Liver (tissue), 9 donors: Measurements from ENCODE around the gene BRF1. TPM values are rescaled to one million over a fixed set of nuclear protein-coding genes. Genes with fewer than 3 reads are reported as not detected.

ENCODE experiments used
- DNase-seq: peaks from one replicate; pipeline ENCODE4 v3.0.0-alpha.2; 2017; ENCODE audit warnings: low spot score
- H3K27ac ChIP-seq, 2 donors: one replicate each; pipeline ENCODE4 v1.7.0; 2013; ENCODE audit warnings: inconsistent platforms in 2 of 2, low read length in 2 of 2, control low read depth in 1 of 2, low read depth in 1 of 2, mild to moderate bottlenecking in 1 of 2
- H3K27me3 ChIP-seq, 4 donors: one replicate each; pipeline versions ENCODE4 v1.6.1 to v1.7.0; 2013; ENCODE audit warnings: low read length in 3 of 4, inconsistent platforms in 1 of 4, mild to moderate bottlenecking in 1 of 4, moderate library complexity in 1 of 4; ENCODE audit not compliant: control insufficient read depth in 4 of 4, insufficient read depth in 4 of 4
- H3K36me3 ChIP-seq, 4 donors: one replicate each; pipeline versions ENCODE4 v1.6.1 to v1.7.0; 2013; ENCODE audit warnings: low read length in 3 of 4, mild to moderate bottlenecking in 3 of 4, low read depth in 1 of 4, moderate library complexity in 1 of 4; ENCODE audit not compliant: control insufficient read depth in 4 of 4, insufficient read depth in 3 of 4
- H3K4me1 ChIP-seq, 4 donors: one replicate each; pipeline versions ENCODE4 v1.6.1 to v1.7.0; 2013; ENCODE audit warnings: low read length in 3 of 4, mild to moderate bottlenecking in 3 of 4, moderate library complexity in 1 of 4; ENCODE audit not compliant: control insufficient read depth in 4 of 4, insufficient read depth in 4 of 4
- H3K4me3 ChIP-seq, 3 donors: one replicate each; pipeline versions ENCODE4 v1.6.1 to v1.7.0; 2013; ENCODE audit warnings: low read length in 3 of 3, control low read depth in 1 of 3, low read depth in 1 of 3, mild to moderate bottlenecking in 1 of 3
- H3K9ac ChIP-seq, 2 donors: one replicate each; pipeline ENCODE4 v1.7.0; 2013; ENCODE audit warnings: low read length in 2 of 2, mild to moderate bottlenecking in 2 of 2, moderate library complexity in 2 of 2, control low read depth in 1 of 2, low read depth in 1 of 2
- H3K9me3 ChIP-seq, 4 donors: one replicate each; pipeline versions ENCODE4 v1.6.1 to v1.7.0; 2013; ENCODE audit warnings: low read length in 3 of 4; ENCODE audit not compliant: control insufficient read depth in 4 of 4
- ATF3 ChIP-seq: IDR thresholded peaks from 2 replicates; pipeline ENCODE4 v1.6.1; 2016; ENCODE audit warnings: antibody characterized with exemption
- CTCF ChIP-seq: fragments of 150-350 bp; IDR thresholded peaks from 2 replicates; pipeline ENCODE4 v1.5.1; 2017; ENCODE audit warnings: improper control_type of control experiment, low read depth, low read length; ENCODE audit not compliant: missing input control
- FOXA1 ChIP-seq: IDR thresholded peaks from 2 replicates; pipeline ENCODE4 v1.6.1; 2016; ENCODE audit warnings: antibody characterized with exemption
- GABPA ChIP-seq, 2 donors: IDR thresholded peaks in 1 of 2; conservative IDR thresholded peaks in 1 of 2; 2 replicates each; pipeline ENCODE4 v1.6.1; 2016; ENCODE audit warnings: antibody characterized with exemption in 2 of 2, mild to moderate bottlenecking in 1 of 2, moderate library complexity in 1 of 2
- HNF4G ChIP-seq: IDR thresholded peaks from 2 replicates; pipeline ENCODE4 v1.6.1; 2016; ENCODE audit warnings: antibody characterized with exemption
- JUND ChIP-seq, 2 donors: IDR thresholded peaks; 2 replicates each; pipeline ENCODE4 v1.6.1; 2016; ENCODE audit warnings: antibody characterized with exemption in 2 of 2
- MAX ChIP-seq: IDR thresholded peaks from 2 replicates; pipeline ENCODE4 v1.6.1; 2016; ENCODE audit warnings: antibody characterized with exemption
- NR2F2 ChIP-seq: IDR thresholded peaks from 2 replicates; pipeline ENCODE4 v1.6.1; 2016; ENCODE audit warnings: antibody characterized with exemption
- RAD21 ChIP-seq, 2 donors: IDR thresholded peaks; 2 replicates each; pipeline ENCODE4 v1.6.1; 2016; ENCODE audit warnings: antibody characterized with exemption in 2 of 2, mild to moderate bottlenecking in 2 of 2
- REST ChIP-seq: IDR thresholded peaks from 2 replicates; pipeline ENCODE4 v1.6.1; 2016; ENCODE audit warnings: antibody characterized with exemption, mild to moderate bottlenecking
- RXRA ChIP-seq, 2 donors: IDR thresholded peaks; 2 replicates each; pipeline ENCODE4 v1.6.1; 2017 to 2018; ENCODE audit warnings: antibody characterized with exemption in 2 of 2, mild to moderate bottlenecking in 1 of 2
- SP1 ChIP-seq: IDR thresholded peaks from 2 replicates; pipeline ENCODE4 v1.6.1; 2018; ENCODE audit warnings: antibody characterized with exemption, mild to moderate bottlenecking
- YY1 ChIP-seq: IDR thresholded peaks from 2 replicates; pipeline ENCODE4 v1.6.1; 2016; ENCODE audit warnings: antibody characterized with exemption, mild to moderate bottlenecking
- ZBTB33 ChIP-seq: IDR thresholded peaks from 2 replicates; pipeline ENCODE4 v1.6.1; 2016; ENCODE audit warnings: antibody characterized with exemption
- WGBS: extraction: QIAGEN DNeasy Blood & Tissue Kit; methylation state at CpG from one replicate; pipeline ENCODE4 v1.1.7; 2013; 5-methylcytosine and 5-hydroxymethylcytosine counted together
- polyA plus RNA-seq, 2 donors: library from polyadenylated mRNA; stranded (reverse) in 1 of 2; unstranded in 1 of 2; fragments of 200-250 nt in 1 of 2; fragments of >200 nt in 1 of 2; fragmentation: Nextera tagmentation in 1 of 2; extraction: Ambion mirVana in 1 of 2; gene quantifications; one replicate each; pipeline versions ENCODE4 v1.2.1 to v1.2.3, GENCODE V29; 2013 to 2015
- total RNA-seq, 2 donors: library from RNA; depleted of rRNA; stranded (reverse); fragments of >200 nt; gene quantifications; one replicate each; pipeline ENCODE4 v1.2.3, GENCODE V29; 2014
- donor health status: healthy.
- donor health status: healthy.
- donor health status: healthy.
- donor health status: healthy.
- donor health status: healthy.

BRF1 gene
- total and polyA plus RNA-seq, 4 donors: 4.6 to 24.1 (median 10.6) TPM

GRCh38 chr14:105223260-105223659 is 77.5 kb downstream of the BRF1 start:
- H3K4me3 ChIP-seq: no peak overlapping the region
- peaks cover 5 to 24% (median 15%) of the 10 kb centered on the region in 4 donors for H3K36me3 ChIP-seq
- TF ChIP-seq ATF3 (no peak), RAD21 (IDR thresholded peaks at IDR 0.05) (no peak), REST (no peak), CTCF (no peak), SP1 (no peak), JUND (IDR thresholded peaks at IDR 0.05) (no peak), ZBTB33 (no peak), YY1 (no peak)
- H3K4me1 ChIP-seq: peaks cover 0 to 9% (median 5%) of the 10 kb centered on the region in 4 donors
- WGBS: 97% methylated on average over 16 of the region's 16 CpGs
- no peak overlapping the region for H3K9ac ChIP-seq
- DNase-seq: no peak
- no peaks in the 10 kb centered on the region for H3K9me3 ChIP-seq
- no peak overlapping the region for H3K27ac ChIP-seq
- H3K27me3 ChIP-seq: no peaks in the 10 kb centered on the region

GRCh38 chr14:105221598-105222178 is 79.1 kb downstream of the BRF1 start:
- Histone ChIP-seq H3K27ac (no peak overlapping the region), H3K27me3 (no peaks in the 10 kb centered on the region), H3K4me3 (no peak overlapping the region), H3K9me3 (no peaks in the 10 kb centered on the region), H3K4me1 (peaks cover 0 to 9% (median 5%) of the 10 kb centered on the region in 4 donors), H3K36me3 (peaks cover 4 to 40% (median 15%) of the 10 kb centered on the region in 4 donors), H3K9ac (no peak overlapping the region)
- 90% methylated on average over 27 of the region's 27 CpGs for WGBS
- DNase-seq: no peak
- TF ChIP-seq FOXA1: no peak
- no peak for TF ChIP-seq GABPA (IDR thresholded peaks at IDR 0.05 in 1 of 2, conservative IDR thresholded peaks at IDR 0.05 in 1 of 2)
- no peak for TF ChIP-seq SP1
- no peak for TF ChIP-seq NR2F2
- TF ChIP-seq REST: no peak
- TF ChIP-seq ZBTB33: no peak
- no peak for TF ChIP-seq MAX
- no peak for TF ChIP-seq RAD21 (IDR thresholded peaks at IDR 0.05)
- TF ChIP-seq HNF4G: no peak
- no peak for TF ChIP-seq RXRA (IDR thresholded peaks at IDR 0.05)
- TF ChIP-seq CTCF: no peak
